SK-N-SH (cell line): Measurements from ENCODE around the gene LRRN1. TPM values are rescaled to one million over a fixed set of nuclear protein-coding genes. Genes with fewer than 3 reads are reported as not detected.

Experiments used
- CTCF ChIA-PET: fragments of 300-600, 350-600 bp; formaldehyde crosslinking; extraction: SDS; loops from one replicate; lab custom pipeline; 2021; lab: Yijun Ruan, JAX
- POLR2A ChIA-PET: fragments of 350-600 bp; sonication (Branson Sonifier 250); formaldehyde crosslinking; extraction: SDS; loops from one replicate; lab custom pipeline; 2020; ENCODE audit warnings: antibody characterized with exemption, inconsistent platforms; lab: Yijun Ruan, JAX
- DNase-seq: peaks from one replicate; pipeline ENCODE4 v3.0.0; 2012
- H2AFZ ChIP-seq: fragments of 200-600 bp; sonication (generic); 2 replicates; pipeline ENCODE4 v1.8.1; 2016; ENCODE audit warnings: antibody characterized with exemption, mild to moderate bottlenecking, low read depth
- H3F3A ChIP-seq: fragments of 200-600 bp; sonication (generic); replicated peaks from 2 replicates; pipeline ENCODE3; 2016; ENCODE audit warnings: antibody characterized with exemption, mild to moderate bottlenecking; ENCODE audit not compliant: insufficient read depth
- H3K27ac ChIP-seq, 2 experiments: fragments of 200-500 bp in 1 of 2; fragments of 200-600 bp in 1 of 2; sonication (Bioruptor generic) in 1 of 2; sonication (generic), shearing (Covaris generic) in 1 of 2; 2 replicates each; pipeline versions ENCODE4 v1.5.1 to v1.6.1; 2014 to 2016; ENCODE audit warnings: low read depth in 2 of 2, inconsistent platforms in 1 of 2, low read length in 1 of 2, mild to moderate bottlenecking in 1 of 2, mixed read lengths in 1 of 2
- H3K27me3 ChIP-seq: fragments of 200-600 bp; sonication (generic), shearing (Covaris generic); 2 replicates; pipeline ENCODE4 v1.6.1; 2016; ENCODE audit warnings: mixed run types; ENCODE audit not compliant: insufficient read depth
- H3K36me3 ChIP-seq, 2 experiments: fragments of 200-500 bp in 1 of 2; fragments of 200-600 bp in 1 of 2; sonication (Bioruptor generic) in 1 of 2; sonication (generic) in 1 of 2; replicated peaks in 1 of 2; 2 replicates each; pipeline versions ENCODE3 to v1.5.1; 2014 to 2016; ENCODE audit warnings: low read length in 1 of 2, mild to moderate bottlenecking in 1 of 2; ENCODE audit not compliant: insufficient read depth in 2 of 2, control insufficient read depth in 1 of 2
- H3K4me1 ChIP-seq, 2 experiments: fragments of 200-500 bp in 1 of 2; fragments of 200-600 bp in 1 of 2; sonication (Bioruptor generic) in 1 of 2; sonication (generic), shearing (Covaris generic) in 1 of 2; 2 replicates each; pipeline versions ENCODE4 v1.5.1 to v1.6.1; 2014 to 2016; ENCODE audit warnings: low read depth in 1 of 2, low read length in 1 of 2, mixed run types in 1 of 2; ENCODE audit not compliant: insufficient read depth in 2 of 2, control insufficient read depth in 1 of 2
- H3K4me2 ChIP-seq: fragments of 200-600 bp; sonication (generic), shearing (Covaris generic); 2 replicates; pipeline ENCODE4 v1.6.1; 2017; ENCODE audit warnings: mixed run types
- H3K4me3 ChIP-seq, 2 experiments: fragments of 200-500 bp in 1 of 2; fragments of 200-600 bp in 1 of 2; sonication (Bioruptor generic) in 1 of 2; sonication (generic), shearing (Covaris generic) in 1 of 2; 2 replicates each; pipeline versions ENCODE4 v1.5.1 to v1.8.1; 2014 to 2016; ENCODE audit warnings: low read depth in 2 of 2, inconsistent platforms in 1 of 2, low read length in 1 of 2, mild to moderate bottlenecking in 1 of 2, mixed read lengths in 1 of 2, moderate library complexity in 1 of 2
- H3K79me2 ChIP-seq: fragments of 200-600 bp; sonication (generic); 2 replicates; pipeline ENCODE4 v1.8.1; 2017; ENCODE audit warnings: mild to moderate bottlenecking; ENCODE audit not compliant: insufficient read depth
- H3K9ac ChIP-seq: fragments of 200-600 bp; sonication (generic); 2 replicates; pipeline ENCODE4 v1.6.1; 2017; ENCODE audit warnings: mixed run types
- H3K9me2 ChIP-seq: fragments of 200-600 bp; sonication (generic); 2 replicates; pipeline ENCODE4 v1.6.1; 2017; ENCODE audit warnings: mixed run types
- H3K9me3 ChIP-seq: fragments of 200-600 bp; sonication (generic); 2 replicates; pipeline ENCODE4 v1.6.1; 2017; ENCODE audit warnings: mixed run types, mild to moderate bottlenecking, moderate library complexity
- H4K20me1 ChIP-seq: fragments of 200-600 bp; sonication (generic); 2 replicates; pipeline ENCODE4 v1.6.1; 2017; ENCODE audit warnings: mild to moderate bottlenecking, mixed run types; ENCODE audit not compliant: insufficient read depth
- CHD2 ChIP-seq: fragments of 150-350 bp; IDR thresholded peaks from 2 replicates; pipeline ENCODE4 v1.6.1; 2018; ENCODE audit warnings: low read length; ENCODE audit not compliant: partially characterized antibody
- ELF1 ChIP-seq: IDR thresholded peaks from 2 replicates; pipeline ENCODE4 v1.4.0; 2012
- EP300 ChIP-seq, 2 experiments: IDR thresholded peaks; 2 replicates each; pipeline versions ENCODE4 v1.4.0 to v1.6.1; 2012; ENCODE audit warnings: borderline replicate concordance in 1 of 2, low read depth in 1 of 2, low read length in 1 of 2
- FOXM1 ChIP-seq: IDR thresholded peaks from 2 replicates; pipeline ENCODE4 v1.4.0; 2012; ENCODE audit warnings: low read depth, mild to moderate bottlenecking
- GABPA ChIP-seq: IDR thresholded peaks from 2 replicates; pipeline ENCODE4 v1.4.0; 2012; ENCODE audit warnings: low read depth, mild to moderate bottlenecking
- GATA2 ChIP-seq: sonication (generic); formaldehyde crosslinking; IDR thresholded peaks from 2 replicates; pipeline ENCODE4 v1.5.0; 2020; ENCODE audit warnings: mild to moderate bottlenecking, missing genetic modification reagents
- JUND ChIP-seq: IDR thresholded peaks from 2 replicates; pipeline ENCODE4 v1.4.0; 2012
- MAX ChIP-seq: IDR thresholded peaks from 2 replicates; pipeline ENCODE4 v1.4.0; 2012; ENCODE audit warnings: low read depth
- MEF2A ChIP-seq: IDR thresholded peaks from 2 replicates; pipeline ENCODE4 v1.4.0; 2012; ENCODE audit warnings: low read depth, borderline replicate concordance
- RAD21 ChIP-seq: IDR thresholded peaks from 2 replicates; pipeline ENCODE4 v1.6.1; 2012; ENCODE audit warnings: mild to moderate bottlenecking, low read length
- RXRA ChIP-seq: IDR thresholded peaks from 2 replicates; pipeline ENCODE4 v1.4.0; 2012; ENCODE audit warnings: low read depth, mild to moderate bottlenecking, borderline replicate concordance
- SMC3 ChIP-seq: IDR thresholded peaks from 2 replicates; pipeline ENCODE4 v1.6.1; 2012; ENCODE audit warnings: low read depth, low read length, improper control_type of control experiment
- TAF1 ChIP-seq: IDR thresholded peaks from 2 replicates; pipeline ENCODE4 v1.6.1; 2012; ENCODE audit warnings: low read depth, mild to moderate bottlenecking, low read length, moderate library complexity, borderline replicate concordance
- USF2 ChIP-seq: fragments of 150-350 bp; IDR thresholded peaks from 2 replicates; pipeline ENCODE4 v1.6.1; 2017; ENCODE audit warnings: antibody characterized with exemption, low read length, low read depth, borderline replicate concordance
- ZBTB33 ChIP-seq: IDR thresholded peaks from 2 replicates; pipeline ENCODE4 v1.4.0; 2012; ENCODE audit warnings: low read depth, borderline replicate concordance
- WGBS: methylation state at CpG from one replicate; pipeline ENCODE4 v1.1.6; 2017; ENCODE audit warnings: low lambda C conversion rate; 5-methylcytosine and 5-hydroxymethylcytosine counted together
- polyA plus RNA-seq, 3 experiments: library from polyadenylated mRNA; depleted of rRNA; stranded (reverse); fragments of >200 nt; gene quantifications; 2 replicates each; pipeline ENCODE4 v1.2.3, GENCODE V29; 2012
- TF ChIP-seq, protein P1 (sequence below): fragments of 200-600 bp; sonication (generic); IDR thresholded peaks from 2 replicates; pipeline ENCODE4 v1.6.1; 2017; ENCODE audit warnings: antibody characterized with exemption, mild to moderate bottlenecking, moderate library complexity

Gene LRRN1
- polyA plus RNA-seq, 1 of the 3 experiments (the other 2 are of a cell fraction) = 0.03 TPM

DNA sequence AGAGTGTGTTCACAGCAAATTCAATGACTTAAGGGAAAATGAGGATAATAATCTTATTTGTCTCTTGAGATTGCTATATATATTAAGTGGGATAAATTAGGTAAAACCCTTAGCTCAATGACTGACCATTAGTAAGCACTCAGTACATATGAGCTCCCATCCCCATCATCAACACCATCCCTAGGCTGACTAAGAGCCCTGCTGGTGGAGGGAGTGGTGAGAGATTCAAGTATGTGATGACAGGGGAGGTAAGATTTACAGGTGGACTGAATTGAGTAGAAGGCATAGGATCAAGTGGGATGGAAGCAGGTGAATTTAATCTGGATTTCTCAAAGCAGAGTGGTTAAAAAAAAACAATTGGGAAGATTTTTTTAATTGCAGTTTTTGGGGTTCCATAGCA lies 21.0 kb upstream of the LRRN1 start:
- no peak for TF ChIP-seq MAX
- TF ChIP-seq FOXM1 = no peak
- no peak for TF ChIP-seq RXRA
- TF ChIP-seq JUND = no peak
- no peak for TF ChIP-seq CHD2
- no peak for TF ChIP-seq GABPA
- no peak overlapping the region for H2AFZ ChIP-seq
- H3F3A ChIP-seq = no peaks in the 10 kb centered on the region
- H4K20me1 ChIP-seq = no peaks in the 10 kb centered on the region
- DNase-seq = no peak
- no peak overlapping the region for H3K4me3 ChIP-seq
- no peaks in the 10 kb centered on the region for H3K9me2 ChIP-seq
- no peak overlapping the region for H3K4me2 ChIP-seq
- H3K9ac ChIP-seq = no peak overlapping the region
- CTCF ChIA-PET = no interaction called here
- H3K27ac ChIP-seq = no peak overlapping the region
- no peaks in the 10 kb centered on the region for H3K36me3 ChIP-seq
- no peaks in the 10 kb centered on the region for H3K79me2 ChIP-seq
- H3K4me1 ChIP-seq = peaks cover 0 to 2% of the 10 kb centered on the region in 2 experiments; a peak in 1 of 4 replicates
- peaks cover 4% of the 10 kb centered on the region; the same call in 1 of the 2 replicates for H3K9me3 ChIP-seq
- no peaks in the 10 kb centered on the region for H3K27me3 ChIP-seq
- POLR2A ChIA-PET = no interaction called here

DNA sequence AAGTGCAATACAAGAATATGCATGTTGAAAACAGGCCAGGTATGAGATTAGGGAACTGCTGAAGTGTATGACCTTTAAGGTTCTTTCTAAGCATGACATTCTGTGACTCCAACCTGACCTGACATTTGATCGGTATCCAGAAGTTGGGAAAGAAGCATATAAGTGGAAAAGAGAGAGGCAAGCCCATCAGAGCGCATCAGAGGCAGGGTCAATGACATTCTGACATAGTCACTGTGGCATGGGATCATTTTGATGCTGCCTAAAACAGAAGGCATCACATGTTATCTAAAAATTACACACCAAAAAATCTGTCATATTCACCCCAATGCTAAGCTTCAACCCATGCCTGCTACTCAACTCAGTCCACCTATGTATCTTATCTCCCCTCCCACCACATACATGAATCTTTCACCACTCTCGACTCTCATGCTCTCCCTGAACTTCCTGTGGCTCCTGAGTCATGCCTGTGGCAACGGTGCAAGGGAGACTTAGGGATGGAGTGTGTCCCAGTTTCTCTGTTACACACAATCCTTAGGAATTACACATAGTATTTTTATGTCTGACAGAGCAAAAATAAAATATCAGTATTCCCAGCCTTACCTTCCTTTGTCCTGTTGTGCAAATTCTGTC lies 20.5 kb upstream of the LRRN1 start:
- Histone ChIP-seq H3K4me1 (peaks cover 0 to 5% of the 10 kb centered on the region in 2 experiments; a peak in 2 of 4 replicates), H3K9ac (no peak overlapping the region), H3K4me3 (no peak overlapping the region), H3K9me2 (no peaks in the 10 kb centered on the region), H3K4me2 (no peak overlapping the region), H3F3A (no peaks in the 10 kb centered on the region), H4K20me1 (no peaks in the 10 kb centered on the region), H3K9me3 (peaks cover 4% of the 10 kb centered on the region; the same call in 1 of the 2 replicates), H3K27ac (no peak overlapping the region), H3K36me3 (no peaks in the 10 kb centered on the region), H2AFZ (no peak overlapping the region), H3K27me3 (no peaks in the 10 kb centered on the region), H3K79me2 (no peaks in the 10 kb centered on the region)
- TF ChIP-seq GATA2 (no peak), GABPA (no peak), USF2 (no peak), ELF1 (no peak), RAD21 (no peak), MEF2A (no peak), CHD2 (no peak), SMC3 (no peak), JUND (no peak), MAX (no peak), ZBTB33 (no peak), TAF1 (no peak), EP300 (IDR thresholded peaks at IDR 0.05; ENCODE audit: borderline replicate concordance in 1 of 2, low read depth in 1 of 2, low read length in 1 of 2) (no peak)
- TF ChIP-seq, protein P1, sequence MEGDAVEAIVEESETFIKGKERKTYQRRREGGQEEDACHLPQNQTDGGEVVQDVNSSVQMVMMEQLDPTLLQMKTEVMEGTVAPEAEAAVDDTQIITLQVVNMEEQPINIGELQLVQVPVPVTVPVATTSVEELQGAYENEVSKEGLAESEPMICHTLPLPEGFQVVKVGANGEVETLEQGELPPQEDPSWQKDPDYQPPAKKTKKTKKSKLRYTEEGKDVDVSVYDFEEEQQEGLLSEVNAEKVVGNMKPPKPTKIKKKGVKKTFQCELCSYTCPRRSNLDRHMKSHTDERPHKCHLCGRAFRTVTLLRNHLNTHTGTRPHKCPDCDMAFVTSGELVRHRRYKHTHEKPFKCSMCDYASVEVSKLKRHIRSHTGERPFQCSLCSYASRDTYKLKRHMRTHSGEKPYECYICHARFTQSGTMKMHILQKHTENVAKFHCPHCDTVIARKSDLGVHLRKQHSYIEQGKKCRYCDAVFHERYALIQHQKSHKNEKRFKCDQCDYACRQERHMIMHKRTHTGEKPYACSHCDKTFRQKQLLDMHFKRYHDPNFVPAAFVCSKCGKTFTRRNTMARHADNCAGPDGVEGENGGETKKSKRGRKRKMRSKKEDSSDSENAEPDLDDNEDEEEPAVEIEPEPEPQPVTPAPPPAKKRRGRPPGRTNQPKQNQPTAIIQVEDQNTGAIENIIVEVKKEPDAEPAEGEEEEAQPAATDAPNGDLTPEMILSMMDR = no peak
- no peak for DNase-seq
- ChIA-PET POLR2A (no interaction called here), CTCF (interaction anchor here (0.8 to 1.4 kb wide), 3 partner anchors 9 to 51 kb away, joined by 3 read pairs; no protein-coding TSS in a partner anchor)
- 14% methylated on average over 4 of the region's 4 CpGs for WGBS
